GM12878 (cell line): ENCODE data around the gene EEFSEC. TPM values are rescaled to one million over a fixed set of nuclear protein-coding genes. Genes with fewer than 3 reads are reported as not detected.

Experiments
- ATAC-seq: fragments of 200-7000 bp; cut with Tn5 transposase; 3 replicates; pipeline ENCODE4 v1.9.1; 2020; ENCODE audit warnings: mild to moderate bottlenecking, moderate library complexity
- BruUV-seq: library from RNA; stranded (reverse); fragments of 400-500 nt; replicated peaks from 2 replicates; lab custom pipeline; 2021; lab: Mats Ljungman, UMichigan
- CTCF ChIA-PET: fragments of 300-600 bp; sonication (Branson Sonifier 250); formaldehyde crosslinking; extraction: SDS; loops from one replicate; lab custom pipeline; 2021; ENCODE audit warnings: inconsistent platforms; lab: Yijun Ruan, JAX
- POLR2A ChIA-PET: fragments of 350-600 bp; formaldehyde crosslinking; extraction: SDS; loops from one replicate; lab custom pipeline; 2021; ENCODE audit warnings: inconsistent platforms; lab: Charles Lee
- RAD21 ChIA-PET: fragments of 300-600 bp; sonication (Branson Sonifier 250); formaldehyde crosslinking; loops from one replicate; lab custom pipeline; 2023; ENCODE audit warnings: antibody characterized with exemption; ENCODE audit not compliant: unreplicated experiment; lab: Charles Lee
- SMC1A ChIA-PET: fragments of 300-600 bp; sonication (Branson Sonifier 250); formaldehyde crosslinking; loops from one replicate; lab custom pipeline; 2023; ENCODE audit not compliant: unreplicated experiment, uncharacterized antibody; lab: Charles Lee
- DNase-seq: peaks from one replicate; pipeline ENCODE4 v3.0.0-alpha.2; 2011; ENCODE audit warnings: low read depth, low spot score
- FAIRE-seq: peaks from 3 replicates; lab custom pipeline; 2011; peaks lifted over from hg19 to GRCh38; lab: Jason Lieb, UNC
- H2AFZ ChIP-seq: 2 replicates; pipeline ENCODE4 v1.6.0; 2011; ENCODE audit warnings: low read depth, low read length, control low read depth; ENCODE audit not compliant: control insufficient read depth
- H3K27ac ChIP-seq: 2 replicates; pipeline ENCODE4 v1.5.1; 2011; ENCODE audit warnings: control low read depth; ENCODE audit not compliant: control insufficient read depth, insufficient read depth
- H3K27me3 ChIP-seq, 2 experiments: replicated peaks in 1 of 2; 2 replicates each; pipeline versions ENCODE4 v1.6.0 to v1.6.1; 2011; ENCODE audit warnings: low read length in 1 of 2; ENCODE audit not compliant: control insufficient read depth in 2 of 2, insufficient read depth in 2 of 2
- H3K36me3 ChIP-seq, 2 experiments: 2 replicates each; pipeline ENCODE4 v1.5.1; 2011; ENCODE audit warnings: low read length in 1 of 2; ENCODE audit not compliant: control insufficient read depth in 2 of 2, insufficient read depth in 2 of 2
- H3K4me1 ChIP-seq: 2 replicates; pipeline ENCODE4 v1.6.1; 2011; ENCODE audit warnings: mild to moderate bottlenecking, low read length, moderate library complexity, mixed read lengths; ENCODE audit not compliant: control insufficient read depth, insufficient read depth
- H3K4me2 ChIP-seq: 2 replicates; pipeline ENCODE4 v1.6.0; 2011; ENCODE audit warnings: control low read depth; ENCODE audit not compliant: control insufficient read depth, insufficient read depth
- H3K4me3 ChIP-seq: fragments of 200-600 bp; sonication (generic); 2 replicates; pipeline ENCODE4 v1.5.1; 2016
- H3K79me2 ChIP-seq: 2 replicates; pipeline ENCODE4 v1.6.0; 2011; ENCODE audit warnings: low read length; ENCODE audit not compliant: control insufficient read depth, insufficient read depth
- H3K9ac ChIP-seq: 2 replicates; pipeline ENCODE4 v1.8.0; 2011; ENCODE audit warnings: low read length, control low read depth, mixed read lengths; ENCODE audit not compliant: control insufficient read depth, insufficient read depth
- H3K9me3 ChIP-seq: replicated peaks from 3 replicates; pipeline ENCODE4 v1.5.1; 2011; ENCODE audit warnings: mild to moderate bottlenecking, low read length; ENCODE audit not compliant: control insufficient read depth, insufficient read depth
- H4K20me1 ChIP-seq: 2 replicates; pipeline ENCODE4 v1.6.0; 2011; ENCODE audit not compliant: control insufficient read depth, insufficient read depth
- CHD2 ChIP-seq: IDR thresholded peaks from 2 replicates; pipeline ENCODE4 v1.6.1; 2011; ENCODE audit warnings: low read depth, low read length, improper control_type of control experiment, borderline replicate concordance
- CUX1 ChIP-seq: IDR thresholded peaks from 2 replicates; pipeline ENCODE4 v1.6.1; 2012; ENCODE audit warnings: improper control_type of control experiment, low read depth, low read length; ENCODE audit not compliant: insufficient replicate concordance
- FOXM1 ChIP-seq: IDR thresholded peaks from 2 replicates; pipeline ENCODE4 v1.6.1; 2012; ENCODE audit warnings: low read depth, mild to moderate bottlenecking, inconsistent platforms, low read length, moderate library complexity
- HSF1 ChIP-seq: fragments of 150-350 bp; IDR thresholded peaks from 2 replicates; pipeline ENCODE4 v1.6.1; 2014; ENCODE audit warnings: mild to moderate bottlenecking, low read depth, low read length
- IRF4 ChIP-seq: IDR thresholded peaks from 2 replicates; pipeline ENCODE4 v1.6.1; 2011; ENCODE audit warnings: low read depth, low read length
- MTA2 ChIP-seq: fragments of 450-650 bp; IDR thresholded peaks from 2 replicates; pipeline ENCODE4 v1.6.1; 2016; ENCODE audit warnings: low read depth, mild to moderate bottlenecking, moderate library complexity
- NBN ChIP-seq: fragments of 450-650 bp; IDR thresholded peaks from 2 replicates; pipeline ENCODE4 v1.6.1; 2016
- POU2F2 ChIP-seq: IDR thresholded peaks from 3 replicates; pipeline ENCODE4 v1.6.1; 2011; ENCODE audit warnings: low read depth, mild to moderate bottlenecking, low read length, borderline replicate concordance
- RAD21 ChIP-seq: IDR thresholded peaks from 2 replicates; pipeline ENCODE4 v1.6.1; 2011; ENCODE audit warnings: mild to moderate bottlenecking, low read depth, low read length, moderate library complexity; ENCODE audit not compliant: insufficient read depth
- RFX5 ChIP-seq: IDR thresholded peaks from 2 replicates; pipeline ENCODE4 v1.6.1; 2011; ENCODE audit warnings: low read depth, low read length, improper control_type of control experiment
- SIX5 ChIP-seq: IDR thresholded peaks from 2 replicates; pipeline ENCODE4 v1.6.1; 2011; ENCODE audit warnings: mild to moderate bottlenecking, low read depth, low read length, moderate library complexity; ENCODE audit not compliant: severe bottlenecking
- SPI1 ChIP-seq: IDR thresholded peaks from 2 replicates; pipeline ENCODE4 v1.6.1; 2011; ENCODE audit warnings: low read depth, mild to moderate bottlenecking, low read length, moderate library complexity, borderline replicate concordance; ENCODE audit not compliant: insufficient read depth
- USF2 ChIP-seq: IDR thresholded peaks from 2 replicates; pipeline ENCODE4 v1.6.1; 2011; ENCODE audit warnings: low read depth, low read length, improper control_type of control experiment, borderline replicate concordance
- YBX1 ChIP-seq: fragments of 450-650 bp; IDR thresholded peaks from 2 replicates; pipeline ENCODE4 v1.6.1; 2016; ENCODE audit warnings: antibody characterized with exemption
- WGBS: methylation state at CpG from one replicate; pipeline ENCODE4 v1.1.6; 2016; ENCODE audit warnings: low lambda C conversion rate; ENCODE audit not compliant: insufficient replicate concordance, insufficient coverage; ENCODE audit errors: missing lambda C conversion rate; 5-methylcytosine and 5-hydroxymethylcytosine counted together
- in situ Hi-C: fragments of 300-500 bp; cut with MboI; formaldehyde crosslinking; loops from 9 replicates; pipeline ENCODE4 v1.14.3; 2018; ENCODE audit warnings: mixed read lengths
- intact Hi-C: fragments of 100-400 bp; cut with micrococcal nuclease; formaldehyde crosslinking; loops from one replicate; pipeline ENCODE4 v1.14.2; 2022; ENCODE audit not compliant: unreplicated experiment
- polyA plus RNA-seq, 11 experiments: library from polyadenylated mRNA; depleted of rRNA in 4 of 11; unstranded in 6 of 11; stranded (reverse) in 5 of 11; fragments of >200 nt; fragmentation: Nextera tagmentation in 4 of 11; fragmentation: Illumina TruSeq in 1 of 11; extraction: Ambion mirVana in 4 of 11; extraction: Trizol in 1 of 11; gene quantifications; 1 replicate in 1 of 11; 2 replicates in 10 of 11; pipeline versions ENCODE4 v1.2.1 to v1.2.3, GENCODE V29; 2011 to 2016; ENCODE audit warnings: inconsistent platforms in 2 of 11, missing spikeins in 2 of 11, low read depth in 1 of 11
- total RNA-seq, 4 experiments: library from RNA; depleted of rRNA in 3 of 4; stranded (reverse); fragments of >200 nt in 3 of 4; fragmentation: Illumina TruSeq in 1 of 4; extraction: Trizol in 1 of 4; gene quantifications; 2 replicates each; pipeline versions ENCODE4 v1.2.1 to v1.2.3, GENCODE V29; 2013 to 2021
- TF ChIP-seq, protein P1 (sequence below), 3 experiments: IDR thresholded peaks in 2 of 3; conservative IDR thresholded peaks in 1 of 3; 2 replicates each; pipeline ENCODE4 v1.5.1; 2011; ENCODE audit warnings: low read depth in 3 of 3, low read length in 3 of 3, mild to moderate bottlenecking in 3 of 3, control low read depth in 2 of 3, moderate library complexity in 2 of 3, inconsistent platforms in 1 of 3, mixed read lengths in 1 of 3; ENCODE audit not compliant: control insufficient read depth in 2 of 3, insufficient read depth in 1 of 3; ENCODE audit errors: extremely low read depth in 1 of 3

The EEFSEC gene
- total and polyA plus RNA-seq, 10 of the 15 experiments (the other 5 are each of a cell fraction or from before 2014, with no cell fraction given), result 0.29 to 29.1 (median 16.1) TPM

DNA sequence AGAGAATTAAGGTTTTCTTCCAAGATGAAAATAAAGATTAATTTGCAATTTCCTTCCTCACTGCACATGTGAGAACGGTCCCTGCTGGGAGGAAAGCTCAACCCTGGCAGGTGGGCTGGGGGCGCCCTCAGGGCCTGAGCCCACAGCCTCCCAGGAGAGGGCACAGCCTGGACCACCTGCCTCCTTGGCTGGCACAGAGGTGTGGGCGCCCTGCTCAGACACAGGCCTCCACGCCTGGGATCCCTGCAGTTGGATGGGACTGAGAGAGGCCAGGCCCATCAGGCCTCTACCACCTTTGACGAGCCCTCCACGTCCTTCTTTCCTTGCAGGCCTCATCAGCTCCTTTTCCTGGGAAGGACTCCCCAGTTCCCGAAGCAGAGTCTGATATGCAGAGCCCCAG, 267.0 kb downstream of the EEFSEC start:
- in situ Hi-C loops (loop anchor here (5.0 kb wide), 1 partner anchor 187 kb away; no protein-coding TSS in a partner anchor), intact Hi-C loops (no loop called here)
- BruUV-seq, result no TSS peak
- Histone ChIP-seq H3K9me3 (no peaks in the 10 kb centered on the region), H3K9ac (no peak overlapping the region), H3K79me2 (no peaks in the 10 kb centered on the region), H3K4me3 (no peak overlapping the region), H3K4me1 (no peaks in the 10 kb centered on the region), H3K27ac (no peak overlapping the region), H2AFZ (no peak overlapping the region), H3K4me2 (no peak overlapping the region), H3K36me3 (no peaks in the 10 kb centered on the region), H3K27me3 (no peaks in the 10 kb centered on the region), H4K20me1 (no peaks in the 10 kb centered on the region)
- ChIA-PET SMC1A (no interaction called here), CTCF (no interaction called here), RAD21 (no interaction called here), POLR2A (no interaction called here)
- FAIRE-seq, result no peak
- no peak for DNase-seq
- WGBS, result 16% methylated on average over 7 of the region's 7 CpGs
- ATAC-seq, result no peak
- TF ChIP-seq MTA2 (no peak), YBX1 (no peak), SPI1 (no peak), CHD2 (no peak), POU2F2 (no peak), USF2 (no peak), RAD21 (no peak), HSF1 (no peak), CUX1 (no peak), SIX5 (no peak), RFX5 (no peak), NBN (no peak), IRF4 (no peak), FOXM1 (no peak)
- TF ChIP-seq, protein P1, sequence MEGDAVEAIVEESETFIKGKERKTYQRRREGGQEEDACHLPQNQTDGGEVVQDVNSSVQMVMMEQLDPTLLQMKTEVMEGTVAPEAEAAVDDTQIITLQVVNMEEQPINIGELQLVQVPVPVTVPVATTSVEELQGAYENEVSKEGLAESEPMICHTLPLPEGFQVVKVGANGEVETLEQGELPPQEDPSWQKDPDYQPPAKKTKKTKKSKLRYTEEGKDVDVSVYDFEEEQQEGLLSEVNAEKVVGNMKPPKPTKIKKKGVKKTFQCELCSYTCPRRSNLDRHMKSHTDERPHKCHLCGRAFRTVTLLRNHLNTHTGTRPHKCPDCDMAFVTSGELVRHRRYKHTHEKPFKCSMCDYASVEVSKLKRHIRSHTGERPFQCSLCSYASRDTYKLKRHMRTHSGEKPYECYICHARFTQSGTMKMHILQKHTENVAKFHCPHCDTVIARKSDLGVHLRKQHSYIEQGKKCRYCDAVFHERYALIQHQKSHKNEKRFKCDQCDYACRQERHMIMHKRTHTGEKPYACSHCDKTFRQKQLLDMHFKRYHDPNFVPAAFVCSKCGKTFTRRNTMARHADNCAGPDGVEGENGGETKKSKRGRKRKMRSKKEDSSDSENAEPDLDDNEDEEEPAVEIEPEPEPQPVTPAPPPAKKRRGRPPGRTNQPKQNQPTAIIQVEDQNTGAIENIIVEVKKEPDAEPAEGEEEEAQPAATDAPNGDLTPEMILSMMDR (IDR thresholded peaks at IDR 0.05 in 2 of 3, conservative IDR thresholded peaks at IDR 0.05 in 1 of 3; ENCODE audit: control insufficient read depth in 2 of 3, extremely low read depth in 1 of 3, insufficient read depth in 1 of 3, low read depth in 3 of 3, low read length in 3 of 3), result no peak
- TF ChIP-seq, all 136 proteins: peak for 0
